Measurements from ENCODE around the gene CTDSP2. TPM values are rescaled to one million over a fixed set of nuclear protein-coding genes. Genes with fewer than 3 reads are reported as not detected.

The CTDSP2 gene
- polyA plus RNA-seq, 3 donors, result 59.1 to 148 (median 70.2) TPM

DNA sequence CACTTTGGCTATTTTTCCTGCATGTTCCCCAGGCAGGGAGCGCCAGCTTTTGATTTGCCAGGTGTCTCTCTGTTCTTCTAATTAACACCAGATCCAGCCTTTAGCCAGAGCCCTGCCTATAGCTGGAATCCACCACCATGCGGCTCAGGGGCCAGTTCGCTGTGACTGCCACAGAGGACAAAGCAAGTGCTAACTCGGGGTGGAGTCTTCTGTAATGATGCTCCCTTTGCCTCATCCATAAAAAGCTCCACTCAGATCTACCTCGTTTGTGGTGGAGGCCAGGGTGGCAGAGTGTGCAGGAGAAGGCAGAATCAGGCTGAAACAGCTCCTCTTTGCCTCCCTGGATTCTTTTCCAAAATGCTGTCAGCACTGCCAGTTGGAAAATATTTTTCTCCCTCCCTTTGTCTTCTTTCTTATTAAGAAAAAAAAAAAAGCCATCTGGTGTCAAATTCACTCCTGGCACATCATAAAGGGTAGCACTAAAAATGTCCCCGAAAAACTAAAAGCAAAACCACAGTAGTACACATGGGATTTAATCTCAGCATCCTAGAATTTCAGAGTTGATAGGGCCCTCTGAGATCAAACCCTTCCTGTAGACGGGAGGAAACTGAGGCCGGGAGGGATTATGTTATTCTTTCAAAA, 18.0 kb upstream of the CTDSP2 start:
- Histone ChIP-seq H3K9ac (ENCODE audit: insufficient read depth, low read length, poor library complexity, severe bottlenecking) (peak overlapping the region; percentile 62), H3K36me3 (replicated peaks in 1 of 2; ENCODE audit: control insufficient read depth in 1 of 2, insufficient read depth in 2 of 2, low read length in 2 of 2) (no peaks in the 10 kb centered on the region), H3K79me2 (ENCODE audit: insufficient read depth, low read length) (no peaks in the 10 kb centered on the region), H3K4me3 (replicated peaks in 1 of 3; ENCODE audit: low read depth in 2 of 3, low read length in 3 of 3) (peak overlapping the region; percentile 40 to 84 (median 79)), H2AFZ (ENCODE audit: insufficient read depth, low read depth, low read length, poor library complexity, severe bottlenecking) (peak overlapping the region; percentile 91), H3K4me2 (replicated peaks; ENCODE audit: extremely low read depth, low read length, poor library complexity, severe bottlenecking) (peak overlapping the region; percentile 83), H3K9me3 (replicated peaks in 1 of 2; ENCODE audit: control insufficient read depth in 1 of 2, insufficient read depth in 1 of 2, low read length in 2 of 2) (no peaks in the 10 kb centered on the region), H3K4me1 (ENCODE audit: control insufficient read depth in 1 of 2, insufficient read depth in 2 of 2, low read length in 2 of 2) (peaks cover 11 to 18% of the 10 kb centered on the region in 2 donors), H3K27me3 (ENCODE audit: control insufficient read depth in 2 of 2, insufficient read depth in 2 of 2, low read length in 2 of 2) (peaks cover 3 to 7% of the 10 kb centered on the region in 2 donors), H4K20me1 (ENCODE audit: insufficient read depth, low read length) (no peaks in the 10 kb centered on the region), H3K27ac (ENCODE audit: low read depth in 1 of 2, low read length in 2 of 2) (peak overlapping the region in 1 of 2 donors; percentile 43)
- peaks cover 1 to 12% (median 10%) of the 10 kb centered on the region in 3 donors for H3K27me3 Mint-ChIP-seq (ENCODE audit: low read depth in 3 of 3)
- H3K4me3 Mint-ChIP-seq, result peak overlapping the region; percentile 75 to 87
- 93% methylated on average over 3 of the region's 8 CpGs for WGBS (ENCODE audit: insufficient coverage)
- intact Hi-C loops (cut with micrococcal nuclease), result no loop called here
- TF ChIP-seq, protein P1, sequence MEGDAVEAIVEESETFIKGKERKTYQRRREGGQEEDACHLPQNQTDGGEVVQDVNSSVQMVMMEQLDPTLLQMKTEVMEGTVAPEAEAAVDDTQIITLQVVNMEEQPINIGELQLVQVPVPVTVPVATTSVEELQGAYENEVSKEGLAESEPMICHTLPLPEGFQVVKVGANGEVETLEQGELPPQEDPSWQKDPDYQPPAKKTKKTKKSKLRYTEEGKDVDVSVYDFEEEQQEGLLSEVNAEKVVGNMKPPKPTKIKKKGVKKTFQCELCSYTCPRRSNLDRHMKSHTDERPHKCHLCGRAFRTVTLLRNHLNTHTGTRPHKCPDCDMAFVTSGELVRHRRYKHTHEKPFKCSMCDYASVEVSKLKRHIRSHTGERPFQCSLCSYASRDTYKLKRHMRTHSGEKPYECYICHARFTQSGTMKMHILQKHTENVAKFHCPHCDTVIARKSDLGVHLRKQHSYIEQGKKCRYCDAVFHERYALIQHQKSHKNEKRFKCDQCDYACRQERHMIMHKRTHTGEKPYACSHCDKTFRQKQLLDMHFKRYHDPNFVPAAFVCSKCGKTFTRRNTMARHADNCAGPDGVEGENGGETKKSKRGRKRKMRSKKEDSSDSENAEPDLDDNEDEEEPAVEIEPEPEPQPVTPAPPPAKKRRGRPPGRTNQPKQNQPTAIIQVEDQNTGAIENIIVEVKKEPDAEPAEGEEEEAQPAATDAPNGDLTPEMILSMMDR (IDR thresholded peaks at IDR 0.05), result no peak
- peak overlapping the region in 1 of 7 donors; percentile 45 for H3K27ac Mint-ChIP-seq
- peaks cover 9% of the 10 kb centered on the region for H3K4me1 Mint-ChIP-seq
- no peak for DNase-seq
- H3K9me3 Mint-ChIP-seq, result peaks cover 0 to 1% (median 0%) of the 10 kb centered on the region in 7 donors
- H3K36me3 Mint-ChIP-seq, result no peaks in the 10 kb centered on the region

DNA sequence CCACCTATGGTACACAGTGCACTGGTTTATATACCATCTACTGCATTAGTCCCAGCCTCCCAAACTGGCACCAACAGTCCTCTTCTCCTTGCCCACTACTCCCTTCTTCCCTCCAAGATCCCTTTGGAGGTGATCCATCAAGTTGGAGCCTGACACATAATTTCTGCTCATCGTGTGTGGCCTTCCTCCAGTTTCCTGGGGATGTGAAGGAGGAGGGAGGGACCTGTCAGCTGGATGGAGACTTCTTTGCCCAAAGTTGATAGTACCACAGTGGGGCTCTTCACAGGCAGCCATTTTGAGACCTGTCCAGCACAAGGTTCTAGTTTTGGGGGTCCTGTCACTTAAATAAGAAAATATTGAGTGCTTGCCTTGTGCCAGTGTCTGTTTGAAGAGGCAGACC, 17.1 kb upstream of the CTDSP2 start:
- no peak overlapping the region for H3K27ac Mint-ChIP-seq
- H4K20me1 ChIP-seq (ENCODE audit: insufficient read depth, low read length), result no peaks in the 10 kb centered on the region
- no peaks in the 10 kb centered on the region for H3K9me3 ChIP-seq (replicated peaks in 1 of 2; ENCODE audit: control insufficient read depth in 1 of 2, insufficient read depth in 1 of 2, low read length in 2 of 2)
- H3K79me2 ChIP-seq (ENCODE audit: insufficient read depth, low read length), result no peaks in the 10 kb centered on the region
- no peak for DNase-seq
- H3K9me3 Mint-ChIP-seq, result peaks cover 0 to 1% (median 0%) of the 10 kb centered on the region in 7 donors
- no peaks in the 10 kb centered on the region for H3K36me3 ChIP-seq (replicated peaks in 1 of 2; ENCODE audit: control insufficient read depth in 1 of 2, insufficient read depth in 2 of 2, low read length in 2 of 2)
- H3K4me2 ChIP-seq (replicated peaks; ENCODE audit: extremely low read depth, low read length, poor library complexity, severe bottlenecking), result no peak overlapping the region
- no peak overlapping the region for H3K27ac ChIP-seq (ENCODE audit: low read depth in 1 of 2, low read length in 2 of 2)
- no peak overlapping the region for H2AFZ ChIP-seq (ENCODE audit: insufficient read depth, low read depth, low read length, poor library complexity, severe bottlenecking)
- intact Hi-C loops (cut with micrococcal nuclease), result no loop called here
- peaks cover 9% of the 10 kb centered on the region for H3K4me1 Mint-ChIP-seq
- H3K9ac ChIP-seq (ENCODE audit: insufficient read depth, low read length, poor library complexity, severe bottlenecking), result no peak overlapping the region
- H3K36me3 Mint-ChIP-seq, result no peaks in the 10 kb centered on the region
- no CpG with 5 or more reads among the region's 1 CpG for WGBS (ENCODE audit: insufficient coverage)
- no peak overlapping the region for H3K4me3 Mint-ChIP-seq
- H3K4me3 ChIP-seq (replicated peaks in 1 of 3; ENCODE audit: low read depth in 2 of 3, low read length in 3 of 3), result no peak overlapping the region
- peaks cover 11 to 18% of the 10 kb centered on the region in 2 donors for H3K4me1 ChIP-seq (ENCODE audit: control insufficient read depth in 1 of 2, insufficient read depth in 2 of 2, low read length in 2 of 2)
- TF ChIP-seq, protein P1 (IDR thresholded peaks at IDR 0.05), result no peak
- H3K27me3 Mint-ChIP-seq (ENCODE audit: low read depth in 3 of 3), result peaks cover 1 to 12% (median 11%) of the 10 kb centered on the region in 3 donors
- H3K27me3 ChIP-seq (ENCODE audit: control insufficient read depth in 2 of 2, insufficient read depth in 2 of 2, low read length in 2 of 2), result peaks cover 3 to 7% of the 10 kb centered on the region in 2 donors
